IMR-90 (cell line): Measurements from ENCODE around the gene FUBP1. TPM values are rescaled to one million over a fixed set of nuclear protein-coding genes. Genes with fewer than 3 reads are reported as not detected.
A peak's percentile ranks its signal among the peaks of the same experiment; 100 is the strongest.

Source experiments
- ATAC-seq: fragments of 200-7000 bp; cut with Tn5 transposase; 2 replicates; pipeline ENCODE4 v1.9.1; 2020; ENCODE audit warnings: low read depth, mild to moderate bottlenecking, moderate library complexity
- BruUV-seq: library from RNA; stranded (reverse); fragments of 400-500 nt; replicated peaks from 2 replicates; lab custom pipeline; 2021; lab: Mats Ljungman, UMichigan
- CTCF ChIA-PET: fragments of 300-600 bp; formaldehyde crosslinking; extraction: SDS; loops from one replicate; lab custom pipeline; 2021; ENCODE audit warnings: antibody characterized with exemption; lab: Yijun Ruan, JAX
- POLR2A ChIA-PET: fragments of 300-600 bp; sonication (Branson Sonifier 250); formaldehyde crosslinking; loops from one replicate; lab custom pipeline; 2022; ENCODE audit warnings: antibody characterized with exemption; ENCODE audit not compliant: unreplicated experiment; lab: Charles Lee
- DNase-seq: peaks from one replicate; pipeline ENCODE4 v3.0.0; 2013
- H2AFZ ChIP-seq: replicated peaks from 2 replicates; pipeline ENCODE3; 2013; ENCODE audit warnings: low read length, mild to moderate bottlenecking; ENCODE audit not compliant: poor library complexity
- H2AK5ac ChIP-seq: 2 replicates; pipeline ENCODE4 v1.6.1; 2013; ENCODE audit warnings: low read depth, low read length, inconsistent platforms
- H2AK9ac ChIP-seq: replicated peaks from 2 replicates; pipeline ENCODE3; 2013; ENCODE audit warnings: mild to moderate bottlenecking, low read depth, low read length, moderate library complexity; ENCODE audit not compliant: poor library complexity
- H2BK120ac ChIP-seq: 2 replicates; pipeline ENCODE4 v1.6.1; 2013; ENCODE audit warnings: low read depth, low read length, inconsistent platforms
- H2BK15ac ChIP-seq: 3 replicates; pipeline ENCODE4 v1.6.1; 2013; ENCODE audit warnings: low read depth, low read length, inconsistent platforms
- H2BK20ac ChIP-seq: 2 replicates; pipeline ENCODE4 v1.6.1; 2013; ENCODE audit warnings: low read depth, mild to moderate bottlenecking, inconsistent platforms, low read length, moderate library complexity
- H2BK5ac ChIP-seq: 2 replicates; pipeline ENCODE4 v1.6.1; 2013; ENCODE audit warnings: mild to moderate bottlenecking, low read depth, low read length, inconsistent platforms; ENCODE audit not compliant: poor library complexity, severe bottlenecking
- H3K14ac ChIP-seq: replicated peaks from 2 replicates; pipeline ENCODE4 v1.6.1; 2013; ENCODE audit warnings: low read depth, low read length, inconsistent platforms
- H3K18ac ChIP-seq: 2 replicates; pipeline ENCODE4 v1.6.1; 2013; ENCODE audit warnings: low read depth, low read length, control low read depth
- H3K23ac ChIP-seq: 2 replicates; pipeline ENCODE4 v1.6.1; 2013; ENCODE audit warnings: low read depth, low read length, inconsistent platforms
- H3K27ac ChIP-seq: 2 replicates; pipeline ENCODE4 v1.5.1; 2013; ENCODE audit warnings: mild to moderate bottlenecking, control low read depth, low read length; ENCODE audit not compliant: insufficient read depth
- H3K27me3 ChIP-seq: 2 replicates; pipeline ENCODE4 v1.6.1; 2013; ENCODE audit warnings: low read length; ENCODE audit not compliant: control insufficient read depth, insufficient read depth
- H3K36me3 ChIP-seq: 2 replicates; pipeline ENCODE4 v1.6.1; 2013; ENCODE audit warnings: low read length, mixed read lengths; ENCODE audit not compliant: control insufficient read depth, insufficient read depth
- H3K4ac ChIP-seq: 2 replicates; pipeline ENCODE4 v1.6.1; 2013; ENCODE audit warnings: low read depth, low read length, inconsistent platforms
- H3K4me1 ChIP-seq: 2 replicates; pipeline ENCODE4 v1.6.1; 2013; ENCODE audit warnings: low read length, mixed read lengths; ENCODE audit not compliant: control insufficient read depth, insufficient read depth
- H3K4me2 ChIP-seq: 2 replicates; pipeline ENCODE4 v1.6.1; 2013; ENCODE audit warnings: low read depth, mild to moderate bottlenecking, control low read depth, low read length, moderate library complexity
- H3K4me3 ChIP-seq: 2 replicates; pipeline ENCODE4 v1.5.1; 2013; ENCODE audit warnings: low read depth, mild to moderate bottlenecking, control low read depth, low read length, moderate library complexity; ENCODE audit not compliant: insufficient read depth
- H3K56ac ChIP-seq: 2 replicates; pipeline ENCODE4 v1.6.1; 2013; ENCODE audit warnings: low read length, inconsistent platforms; ENCODE audit not compliant: insufficient read depth; ENCODE audit errors: extremely low read depth
- H3K79me1 ChIP-seq, 2 experiments: 2 replicates each; pipeline ENCODE4 v1.6.1; 2013; ENCODE audit warnings: low read length in 2 of 2, inconsistent platforms in 1 of 2, low read depth in 1 of 2
- H3K9ac ChIP-seq: 2 replicates; pipeline ENCODE4 v1.6.1; 2013; ENCODE audit warnings: low read depth, low read length, control low read depth
- H3K9me1 ChIP-seq: 2 replicates; pipeline ENCODE4 v1.6.1; 2013; ENCODE audit warnings: low read length, inconsistent platforms; ENCODE audit not compliant: insufficient read depth
- H3K9me3 ChIP-seq: 2 replicates; pipeline ENCODE4 v1.6.1; 2013; ENCODE audit warnings: low read length; ENCODE audit not compliant: control insufficient read depth, insufficient read depth
- H4K20me1 ChIP-seq: 2 replicates; pipeline ENCODE4 v1.6.1; 2013; ENCODE audit warnings: low read length, inconsistent platforms; ENCODE audit not compliant: insufficient read depth
- H4K5ac ChIP-seq: 2 replicates; pipeline ENCODE4 v1.6.1; 2013; ENCODE audit warnings: mild to moderate bottlenecking, low read depth, low read length, control low read depth
- H4K8ac ChIP-seq, 2 experiments: 2 replicates each; pipeline ENCODE4 v1.6.1; 2013; ENCODE audit warnings: low read depth in 2 of 2, low read length in 2 of 2, control low read depth in 1 of 2, inconsistent platforms in 1 of 2
- H4K91ac ChIP-seq: 2 replicates; pipeline ENCODE4 v1.6.1; 2013; ENCODE audit warnings: low read depth, low read length, inconsistent platforms; ENCODE audit not compliant: insufficient read depth
- BHLHE40 ChIP-seq: fragments of 150-350 bp; IDR thresholded peaks from 2 replicates; pipeline ENCODE4 v1.6.1; 2016; ENCODE audit warnings: mild to moderate bottlenecking, low read depth, low read length
- CEBPB ChIP-seq: IDR thresholded peaks from 2 replicates; pipeline ENCODE4 v1.6.1; 2012; ENCODE audit warnings: low read depth, low read length, improper control_type of control experiment
- CTCF ChIP-seq: conservative IDR thresholded peaks from 2 replicates; pipeline ENCODE4 v1.5.1; 2012; ENCODE audit warnings: mild to moderate bottlenecking, low read depth, low read length, improper control_type of control experiment
- ELK1 ChIP-seq: fragments of 150-350 bp; IDR thresholded peaks from 2 replicates; pipeline ENCODE4 v1.6.1; 2016; ENCODE audit warnings: low read depth, mild to moderate bottlenecking, low read length, moderate library complexity, borderline replicate concordance
- FOS ChIP-seq: fragments of 150-350 bp; IDR thresholded peaks from 2 replicates; pipeline ENCODE4 v1.6.1; 2016; ENCODE audit warnings: low read depth, low read length
- MAFK ChIP-seq: IDR thresholded peaks from 2 replicates; pipeline ENCODE4 v1.6.1; 2012; ENCODE audit warnings: low read depth, low read length, improper control_type of control experiment
- MXI1 ChIP-seq: IDR thresholded peaks from 2 replicates; pipeline ENCODE4 v1.6.1; 2012; ENCODE audit warnings: low read depth, mild to moderate bottlenecking, low read length, moderate library complexity, borderline replicate concordance
- NFE2L2 ChIP-seq: fragments of 150-350 bp; IDR thresholded peaks from 2 replicates; pipeline ENCODE4 v1.6.1; 2016; ENCODE audit warnings: low read depth, mild to moderate bottlenecking, low read length
- POLR2A ChIP-seq: IDR thresholded peaks from 2 replicates; pipeline ENCODE4 v1.6.1; 2012; ENCODE audit warnings: mild to moderate bottlenecking, low read depth, low read length
- RCOR1 ChIP-seq: IDR thresholded peaks from 2 replicates; pipeline ENCODE4 v1.6.1; 2012; ENCODE audit warnings: mild to moderate bottlenecking, low read length, improper control_type of control experiment; ENCODE audit not compliant: insufficient replicate concordance
- RFX5 ChIP-seq: IDR thresholded peaks from 2 replicates; pipeline ENCODE4 v1.8.0; 2012; ENCODE audit warnings: low read depth, mild to moderate bottlenecking, low read length, moderate library complexity
- SMC3 ChIP-seq: fragments of 150-350 bp; IDR thresholded peaks from 2 replicates; pipeline ENCODE4 v1.6.1; 2016; ENCODE audit warnings: low read depth, mild to moderate bottlenecking, antibody characterized with exemption, low read length, moderate library complexity
- USF2 ChIP-seq: fragments of 150-350 bp; IDR thresholded peaks from 2 replicates; pipeline ENCODE4 v1.6.1; 2017; ENCODE audit warnings: mild to moderate bottlenecking, antibody characterized with exemption, low read length, low read depth
- WGBS, 2 experiments: methylation state at CpG; one replicate each; pipeline versions ENCODE4 v1.1.5 to v1.1.7; 2013; ENCODE audit warnings: missing lambda C conversion rate in 2 of 2; ENCODE audit not compliant: insufficient read length in 1 of 2; ENCODE audit errors: extremely low coverage in 2 of 2; 5-methylcytosine and 5-hydroxymethylcytosine counted together
- dilution Hi-C: fragments of 300-500 bp; cut with HindIII; formaldehyde crosslinking; loops from one replicate; pipeline ENCODE4 v1.14.3; 2018; ENCODE audit warnings: low sequenced_read_pairs; ENCODE audit not compliant: unreplicated experiment
- in situ Hi-C: fragments of 300-500 bp; cut with MboI; formaldehyde crosslinking; loops from 3 replicates; pipeline ENCODE4 v1.14.3; 2019; ENCODE audit warnings: low sequenced_read_pairs, inconsistent platforms, mixed read lengths
- intact Hi-C: fragments of 100-400 bp; cut with micrococcal nuclease; formaldehyde crosslinking; loops from 2 replicates; pipeline ENCODE4 v1.10.0; 2022
- polyA plus RNA-seq, 3 experiments: library from polyadenylated mRNA; depleted of rRNA; stranded (reverse); fragments of >200 nt; gene quantifications; 2 replicates each; pipeline ENCODE4 v1.2.3, GENCODE V29; 2012; ENCODE audit warnings: low replicate concordance in 1 of 3
- total RNA-seq: library from RNA; depleted of rRNA; stranded (reverse); fragments of >200 nt; gene quantifications from 2 replicates; pipeline ENCODE4 v1.2.3, GENCODE V29; 2012

Gene FUBP1
- total and polyA plus RNA-seq, 2 of the 4 experiments (the other 2 are of a cell fraction) = 94.7 to 129 TPM

- TF ChIP-seq NFE2L2 = no peak
These were observed 441 bp downstream of the FUBP1 start (continued) for GRCh38 chr1:77978293-77978968.

DNA sequence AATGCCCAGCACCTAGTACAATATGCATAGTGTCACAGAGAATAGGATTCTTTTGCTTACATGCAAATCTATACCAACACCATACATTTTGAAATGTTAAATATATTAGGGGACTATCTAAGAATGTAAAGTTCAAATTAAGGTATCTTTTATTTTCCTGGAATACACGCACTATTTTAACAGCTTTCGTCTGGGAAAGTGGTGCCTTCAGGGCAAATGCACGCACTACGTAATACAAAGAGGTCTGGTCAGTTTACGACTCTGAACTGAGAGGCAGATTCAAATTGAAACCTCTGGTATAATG, 931 bp downstream of the FUBP1 start:
- intact Hi-C loops (no loop called here), in situ Hi-C loops (loop anchor here (10.0 kb wide), 1 partner anchor 137 kb away; no protein-coding TSS in a partner anchor), dilution Hi-C loops (no loop called here)
- Histone ChIP-seq H3K4ac (no peak overlapping the region), H3K9me3 (no peaks in the 10 kb centered on the region), H3K27ac (peak overlapping the region; percentile 92; the same call in 1 of the 2 replicates), H4K8ac (no peak overlapping the region; a peak in 1 of 4 replicates), H2BK15ac (no peak overlapping the region), H2AK5ac (no peak overlapping the region), H3K4me2 (peak overlapping the region; percentile 51), H3K23ac (peak overlapping the region; percentile 47; the same call in 1 of the 2 replicates), H2AK9ac (peak overlapping the region; percentile 98), H4K20me1 (peaks cover 50% of the 10 kb centered on the region), H2BK20ac (no peak overlapping the region), H3K18ac (no peak overlapping the region), H3K9me1 (peaks cover 2% of the 10 kb centered on the region; the same call in 1 of the 2 replicates), H3K4me3 (peak overlapping the region; percentile 62), H2AFZ (no peak overlapping the region), H3K36me3 (peaks cover 8% of the 10 kb centered on the region), H3K56ac (0 out of 2 replicates have a peak overlapping the region, but pooled peaks have one; percentile 97), H2BK5ac (peak overlapping the region; percentile 88), H3K79me1 (peaks cover 0 to 12% of the 10 kb centered on the region in 2 experiments; a peak in 2 of 4 replicates), H2BK120ac (no peak overlapping the region), H3K4me1 (0 out of 2 replicates have a peak, but pooled peaks cover 2% of the 10 kb centered on the region), H3K27me3 (no peaks in the 10 kb centered on the region), H3K14ac (peak overlapping the region; percentile 99), H3K9ac (peak overlapping the region; percentile 96), H4K5ac (no peak overlapping the region), H4K91ac (no peak overlapping the region)
- ChIA-PET CTCF (interaction anchor here (0.9 to 1.4 kb wide), 2 partner anchors 11 to 49 kb away, joined by 3 read pairs; no protein-coding TSS in a partner anchor), POLR2A (interaction anchor here (0.5 kb wide), 1 partner anchor 45 kb away, joined by 6 read pairs; no protein-coding TSS in a partner anchor)
- DNase-seq = no peak
- ATAC-seq = no peak
- no CpG with 5 or more reads among the region's 5 CpGs for WGBS, 2 experiments
- no TSS peak for BruUV-seq
- TF ChIP-seq FOS (no peak), ELK1 (no peak), MXI1 (no peak), RCOR1 (no peak), MAFK (no peak), CTCF (no peak), USF2 (no peak), CEBPB (no peak), RFX5 (no peak), SMC3 (no peak), POLR2A (no peak), BHLHE40 (no peak)
